Stimulated activated CD4-positive, alpha-beta T cell treated with anti-CD3 and anti-CD28 coated beads, Interleukin-1b, Interleukin-23, amount 100 ng/mL, for 1 hour (primary cell): ENCODE measurements around the gene DLX2.

Experiments used
- DNase-seq, 2 donors: peaks; one replicate each; pipeline ENCODE4 v3.0.0-alpha.2; 2020; ENCODE audit warnings: low read depth in 2 of 2

DLX2 gene

GRCh38 chr2:172107690-172108586 lies 5.2 kb upstream of the DLX2 start:
- no peak for DNase-seq

- no peak for DNase-seq
These were observed 3.6 kb upstream of the DLX2 start for GRCh38 chr2:172106108-172106961.

GRCh38 chr2:172105471-172106107 lies 2.9 kb upstream of the DLX2 start:
- DNase-seq, result no peak

GRCh38 chr2:172103471-172104272 lies 972 bp upstream of the DLX2 start:
- DNase-seq, result peak in 1 of 2 donors; percentile 52

- DNase-seq, result no peak
These were observed 794 bp downstream of the DLX2 start for GRCh38 chr2:172101821-172102390.

GRCh38 chr2:172100935-172101820 lies 1.5 kb downstream of the DLX2 start:
- DNase-seq, result no peak

- DNase-seq, result no peak
These were observed 2.4 kb downstream of the DLX2 start for GRCh38 chr2:172100080-172100934.

GRCh38 chr2:172099472-172100079 lies 3.1 kb downstream of the DLX2 start:
- DNase-seq, result no peak

GRCh38 chr2:172098650-172099471 lies 3.8 kb downstream of the DLX2 start:
- no peak for DNase-seq

GRCh38 chr2:172098287-172098649 lies 4.4 kb downstream of the DLX2 start:
- DNase-seq, result no peak

- DNase-seq, result no peak
These were observed 5.1 kb downstream of the DLX2 start for GRCh38 chr2:172097557-172098131.

GRCh38 chr2:172096626-172097547 lies 5.8 kb downstream of the DLX2 start:
- DNase-seq, result no peak

- no peak for DNase-seq
These were observed 6.6 kb downstream of the DLX2 start for GRCh38 chr2:172095905-172096625.

GRCh38 chr2:172095146-172095904 lies 7.4 kb downstream of the DLX2 start:
- DNase-seq, result peak in 1 of 2 donors; percentile 44
